Suprapubic skin (tissue), 4 donors: ENCODE measurements around the gene POPDC2. TPM values are rescaled to one million over a fixed set of nuclear protein-coding genes. Genes with fewer than 3 reads are reported as not detected.

Source experiments
- DNase-seq, 2 donors: peaks; one replicate each; pipeline ENCODE4 v3.0.0-alpha.2; 2019; ENCODE audit warnings: low spot score in 2 of 2
- H3K27ac ChIP-seq: fragments of 200-600 bp; sonication (generic); one replicate; pipeline ENCODE4 v1.5.1; 2019
- H3K27me3 ChIP-seq: fragments of 200-600 bp; sonication (generic); one replicate; pipeline ENCODE4 v1.5.1; 2019
- H3K36me3 ChIP-seq: fragments of 200-600 bp; sonication (generic); one replicate; pipeline ENCODE4 v1.5.1; 2019
- H3K4me1 ChIP-seq: fragments of 200-600 bp; sonication (generic); one replicate; pipeline ENCODE4 v1.5.1; 2019
- H3K4me3 ChIP-seq: fragments of 200-600 bp; sonication (generic); one replicate; pipeline ENCODE4 v1.5.1; 2019; ENCODE audit warnings: mild to moderate bottlenecking
- H3K9me3 ChIP-seq: fragments of 200-600 bp; sonication (generic); one replicate; pipeline ENCODE4 v1.5.1; 2019
- CTCF ChIP-seq, 2 donors: fragments of 200-600 bp in 1 of 2; fragments of 450-650 bp in 1 of 2; sonication (generic) in 1 of 2; IDR thresholded peaks; one replicate each; pipeline ENCODE4 v1.5.1; 2016 to 2019; ENCODE audit warnings: antibody characterized with exemption in 2 of 2, mild to moderate bottlenecking in 1 of 2, moderate library complexity in 1 of 2
- EP300 ChIP-seq: sonication (generic); formaldehyde crosslinking; IDR thresholded peaks from one replicate; pipeline ENCODE4 v1.6.1; 2017; ENCODE audit warnings: antibody characterized with exemption
- POLR2A ChIP-seq, 2 donors: fragments of 450-650 bp; IDR thresholded peaks; one replicate each; pipeline ENCODE4 v1.6.1; 2017; ENCODE audit warnings: antibody characterized with exemption in 2 of 2, mild to moderate bottlenecking in 2 of 2, moderate library complexity in 2 of 2
- POLR2AphosphoS5 ChIP-seq, 3 donors: sonication (generic); formaldehyde crosslinking; IDR thresholded peaks; one replicate each; pipeline ENCODE4 v1.6.1; 2017; ENCODE audit warnings: antibody characterized with exemption in 3 of 3
- WGBS: methylation state at CpG from one replicate; pipeline ENCODE4 v1.1.5; 2018; 5-methylcytosine and 5-hydroxymethylcytosine counted together
- total RNA-seq, 4 donors: library from RNA; depleted of rRNA; stranded (reverse); fragments of >200 nt; gene quantifications; one replicate each; pipeline ENCODE4 v1.1.0, GENCODE V29; 2016

Gene POPDC2
- total RNA-seq, 4 donors from 2014 or later = 0.68 to 4.5 (median 3.4) TPM

GRCh38 chr3:119665954-119666559 lies 5.7 kb upstream of the POPDC2 start:
- 83% methylated on average over 6 of the region's 6 CpGs for WGBS
- H3K36me3 ChIP-seq = peaks cover 27% of the 10 kb centered on the region
- DNase-seq = no peak

GRCh38 chr3:119664850-119665379 lies 4.5 kb upstream of the POPDC2 start:
- WGBS = 78% methylated on average over 4 of the region's 4 CpGs
- Histone ChIP-seq H3K27me3 (no peaks in the 10 kb centered on the region), H3K36me3 (peaks cover 17% of the 10 kb centered on the region), H3K9me3 (no peaks in the 10 kb centered on the region), H3K4me3 (no peak overlapping the region), H3K27ac (no peak overlapping the region), H3K4me1 (peaks cover 4% of the 10 kb centered on the region)
- TF ChIP-seq CTCF (IDR thresholded peaks at IDR 0.05) (no peak), POLR2A (IDR thresholded peaks at IDR 0.05) (no peak), EP300 (no peak), POLR2AphosphoS5 (IDR thresholded peaks at IDR 0.05) (no peak)
- no peak for DNase-seq

More at GRCh38 chr3:119665954-119666559, 5.7 kb upstream of the POPDC2 start:
- Histone ChIP-seq H3K4me3 (no peak overlapping the region), H3K27ac (no peak overlapping the region), H3K27me3 (no peaks in the 10 kb centered on the region), H3K4me1 (peaks cover 9% of the 10 kb centered on the region), H3K9me3 (no peaks in the 10 kb centered on the region)
- no peak for TF ChIP-seq POLR2AphosphoS5 (IDR thresholded peaks at IDR 0.05)
- TF ChIP-seq POLR2A (IDR thresholded peaks at IDR 0.05) = no peak
- no peak for TF ChIP-seq EP300
- TF ChIP-seq CTCF (IDR thresholded peaks at IDR 0.05) = no peak

- Histone ChIP-seq H3K9me3 (no peaks in the 10 kb centered on the region), H3K36me3 (peaks cover 13% of the 10 kb centered on the region), H3K4me1 (peaks cover 4% of the 10 kb centered on the region), H3K27me3 (no peaks in the 10 kb centered on the region), H3K27ac (no peak overlapping the region), H3K4me3 (no peak overlapping the region)
- WGBS = 68% methylated on average over 4 of the region's 4 CpGs
- DNase-seq = no peak
- TF ChIP-seq EP300 (no peak), POLR2A (IDR thresholded peaks at IDR 0.05) (no peak), POLR2AphosphoS5 (IDR thresholded peaks at IDR 0.05) (no peak), CTCF (IDR thresholded peaks at IDR 0.05) (no peak)
Observed at GRCh38 chr3:119664370-119664769, 4.0 kb upstream of the POPDC2 start.

- no peak overlapping the region for H3K4me3 ChIP-seq
- H3K4me1 ChIP-seq = peaks cover 4% of the 10 kb centered on the region
- DNase-seq = no peak
- peaks cover 8% of the 10 kb centered on the region for H3K36me3 ChIP-seq
- no peaks in the 10 kb centered on the region for H3K9me3 ChIP-seq
- no peak overlapping the region for H3K27ac ChIP-seq
- H3K27me3 ChIP-seq = no peaks in the 10 kb centered on the region
- TF ChIP-seq POLR2A (IDR thresholded peaks at IDR 0.05) (no peak), POLR2AphosphoS5 (IDR thresholded peaks at IDR 0.05) (no peak), CTCF (IDR thresholded peaks at IDR 0.05) (no peak), EP300 (no peak)
- WGBS = 67% methylated on average over 2 of the region's 2 CpGs
Observed at GRCh38 chr3:119663885-119664284, 3.5 kb upstream of the POPDC2 start.

- no peak overlapping the region for H3K27ac ChIP-seq
- DNase-seq = no peak
- no peaks in the 10 kb centered on the region for H3K27me3 ChIP-seq
- no peak for TF ChIP-seq EP300
- no peak for TF ChIP-seq CTCF (IDR thresholded peaks at IDR 0.05)
- no peak for TF ChIP-seq POLR2A (IDR thresholded peaks at IDR 0.05)
- TF ChIP-seq POLR2AphosphoS5 (IDR thresholded peaks at IDR 0.05) = no peak
- H3K4me3 ChIP-seq = no peak overlapping the region
- WGBS = 64% methylated on average over 1 of the region's 1 CpG
- peaks cover 4% of the 10 kb centered on the region for H3K36me3 ChIP-seq
- H3K4me1 ChIP-seq = peaks cover 4% of the 10 kb centered on the region
- no peaks in the 10 kb centered on the region for H3K9me3 ChIP-seq
Observed at GRCh38 chr3:119662604-119663373, 2.4 kb upstream of the POPDC2 start.
